ENCODE results near the gene TMED6.

TMED6 gene

DNA sequence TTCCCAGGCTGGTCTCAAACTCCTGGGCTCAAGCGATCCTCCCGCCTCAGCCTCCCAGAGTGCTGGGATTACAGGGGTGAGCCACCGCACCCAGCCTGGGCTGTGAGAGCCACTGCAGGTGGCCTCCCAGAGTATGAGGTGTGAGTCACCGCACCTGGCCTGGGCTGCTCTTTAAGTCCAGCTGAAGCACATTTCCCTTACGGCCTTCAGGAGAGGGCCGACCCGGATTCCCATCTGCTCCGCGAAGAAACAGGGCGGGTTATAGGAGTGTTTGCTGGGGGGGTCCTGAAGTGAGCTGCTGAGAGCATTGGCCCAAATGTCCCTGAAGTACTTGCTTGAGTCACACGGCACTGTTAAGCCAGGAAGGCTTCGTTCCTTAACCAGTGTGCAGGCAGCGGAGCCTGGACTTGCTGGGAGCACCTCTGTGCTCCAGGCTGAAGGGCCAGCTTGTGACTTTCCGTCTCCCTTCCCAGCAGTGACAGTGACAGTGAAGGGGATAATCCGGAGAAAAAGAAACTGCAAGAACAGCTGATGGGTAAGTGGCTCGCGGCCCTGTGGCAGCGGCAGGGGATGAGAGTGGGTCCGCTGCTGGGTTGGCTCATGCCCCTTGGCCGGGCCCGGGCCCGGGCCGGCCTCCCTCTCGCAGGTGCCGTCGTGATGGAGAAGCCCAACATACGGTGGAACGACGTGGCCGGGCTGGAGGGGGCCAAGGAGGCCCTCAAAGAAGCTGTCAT is 33.2 kb downstream of the TMED6 start:
- H3K27ac ChIP-seq (ENCODE audit: low read depth in 2 of 2, low read length in 2 of 2): no peak overlapping the region
- no peak overlapping the region for H3K9ac ChIP-seq (ENCODE audit: low read depth in 1 of 2, low read length in 2 of 2)
- H3K4me1 ChIP-seq (ENCODE audit: control insufficient read depth in 2 of 2, insufficient read depth in 2 of 2, low read length in 2 of 2): no peaks in the 10 kb centered on the region
- H3K36me3 ChIP-seq (ENCODE audit: control insufficient read depth in 2 of 2, insufficient read depth in 2 of 2, low read length in 2 of 2): peaks cover 71 to 82% of the 10 kb centered on the region in 2 donors
- no peak overlapping the region for H3K4me3 ChIP-seq (ENCODE audit: low read length in 2 of 2)
- no peaks in the 10 kb centered on the region for H3K9me3 ChIP-seq (ENCODE audit: control insufficient read depth in 2 of 2, low read length in 2 of 2)
- no peaks in the 10 kb centered on the region for H3K27me3 ChIP-seq (ENCODE audit: control insufficient read depth in 2 of 2, insufficient read depth in 2 of 2, low read length in 2 of 2)

DNA sequence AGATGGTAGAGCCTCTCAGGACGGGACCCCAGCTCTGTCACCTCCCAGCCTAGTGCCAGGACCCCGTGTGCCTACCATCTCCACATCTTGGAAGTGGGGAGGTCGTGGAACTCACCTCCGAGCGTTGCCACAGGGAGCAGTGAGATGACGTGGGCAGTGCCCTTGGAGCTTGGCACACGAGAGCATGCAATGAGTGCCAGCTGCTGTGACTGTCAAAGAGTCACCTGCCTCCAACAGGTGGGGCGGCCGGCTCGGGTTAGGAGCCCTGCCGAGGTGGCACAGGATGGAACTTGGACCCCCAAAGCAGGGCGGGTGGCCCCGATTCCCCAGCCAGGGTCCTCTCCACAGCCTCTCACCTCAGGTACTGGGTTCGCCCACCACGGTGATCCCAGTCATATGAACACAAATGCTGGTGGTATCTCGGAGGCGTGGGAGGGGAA is 35.0 kb downstream of the TMED6 start:
- Histone ChIP-seq H3K36me3 (ENCODE audit: control insufficient read depth in 2 of 2, insufficient read depth in 2 of 2, low read length in 2 of 2) (peaks cover 57 to 66% of the 10 kb centered on the region in 2 donors), H3K9ac (ENCODE audit: low read depth in 1 of 2, low read length in 2 of 2) (no peak overlapping the region), H3K4me1 (ENCODE audit: control insufficient read depth in 2 of 2, insufficient read depth in 2 of 2, low read length in 2 of 2) (peaks cover 4 to 6% of the 10 kb centered on the region in 2 donors), H3K9me3 (ENCODE audit: control insufficient read depth in 2 of 2, low read length in 2 of 2) (no peaks in the 10 kb centered on the region), H3K27me3 (ENCODE audit: control insufficient read depth in 2 of 2, insufficient read depth in 2 of 2, low read length in 2 of 2) (no peaks in the 10 kb centered on the region), H3K27ac (ENCODE audit: low read depth in 2 of 2, low read length in 2 of 2) (no peak overlapping the region), H3K4me3 (ENCODE audit: low read length in 2 of 2) (no peak overlapping the region)

DNA sequence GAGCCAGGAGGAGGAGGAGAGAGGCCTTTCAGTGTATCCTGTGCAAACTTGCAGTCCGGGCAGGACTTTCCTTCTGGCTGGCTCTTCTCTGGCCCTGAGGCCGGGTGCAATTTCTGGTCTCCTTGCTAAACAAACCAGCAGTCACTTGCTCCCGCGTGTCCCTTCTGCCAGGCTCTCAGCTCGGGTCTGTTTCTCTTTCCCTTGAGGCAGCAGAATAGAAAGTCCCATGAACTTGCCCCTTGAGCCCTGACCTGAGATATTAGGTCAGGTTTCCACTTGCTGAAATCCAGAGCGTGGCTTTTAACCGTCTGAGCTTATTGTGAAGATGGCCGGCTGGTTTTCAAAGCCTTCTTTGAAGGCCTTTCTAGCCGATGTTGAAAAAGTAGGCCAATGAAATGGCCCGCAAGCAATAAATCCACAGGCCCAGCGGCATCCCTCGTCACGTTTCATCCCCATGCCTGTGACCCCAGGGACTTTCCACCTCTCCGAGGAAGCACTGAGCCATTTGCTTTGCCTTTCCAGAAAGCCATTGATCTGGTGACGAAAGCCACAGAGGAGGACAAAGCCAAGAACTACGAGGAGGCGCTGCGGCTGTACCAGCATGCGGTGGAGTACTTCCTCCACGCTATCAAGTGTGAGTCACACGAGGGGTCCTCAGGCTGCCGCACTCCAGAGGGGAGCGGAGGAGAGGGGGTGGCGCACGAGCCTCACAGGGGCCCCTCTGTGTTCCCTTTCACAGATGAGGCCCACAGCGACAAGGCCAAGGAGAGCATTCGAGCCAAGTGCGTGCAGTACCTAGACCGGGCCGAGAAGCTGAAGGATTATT is 35.9 kb downstream of the TMED6 start:
- no peaks in the 10 kb centered on the region for H3K27me3 ChIP-seq (ENCODE audit: control insufficient read depth in 2 of 2, insufficient read depth in 2 of 2, low read length in 2 of 2)
- peaks cover 4 to 7% of the 10 kb centered on the region in 2 donors for H3K4me1 ChIP-seq (ENCODE audit: control insufficient read depth in 2 of 2, insufficient read depth in 2 of 2, low read length in 2 of 2)
- H3K9ac ChIP-seq (ENCODE audit: low read depth in 1 of 2, low read length in 2 of 2): no peak overlapping the region
- no peaks in the 10 kb centered on the region for H3K9me3 ChIP-seq (ENCODE audit: control insufficient read depth in 2 of 2, low read length in 2 of 2)
- no peak overlapping the region for H3K4me3 ChIP-seq (ENCODE audit: low read length in 2 of 2)
- peaks cover 48 to 59% of the 10 kb centered on the region in 2 donors for H3K36me3 ChIP-seq (ENCODE audit: control insufficient read depth in 2 of 2, insufficient read depth in 2 of 2, low read length in 2 of 2)
- H3K27ac ChIP-seq (ENCODE audit: low read depth in 2 of 2, low read length in 2 of 2): no peak overlapping the region

DNA sequence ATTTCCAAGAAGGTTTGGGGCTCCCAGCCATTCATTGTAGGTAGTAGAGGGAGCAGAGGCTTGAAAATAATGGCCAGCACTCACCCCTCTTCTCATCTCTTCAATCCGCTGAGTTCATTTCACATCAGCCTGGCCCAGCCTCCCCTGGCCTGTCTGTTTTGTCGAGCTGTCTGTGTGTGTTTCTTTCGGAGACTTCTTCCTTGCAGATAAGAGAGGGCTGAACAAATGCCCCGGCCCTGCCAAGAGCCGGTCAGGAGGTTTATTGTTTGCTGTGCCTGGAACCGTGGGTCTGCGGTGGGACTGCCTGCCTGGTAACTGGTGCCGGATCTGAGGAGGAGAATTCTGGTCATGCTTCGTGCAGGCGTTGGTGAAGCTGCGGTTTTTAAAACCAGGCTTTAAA is 37.1 kb downstream of the TMED6 start:
- Histone ChIP-seq H3K27me3 (ENCODE audit: control insufficient read depth in 2 of 2, insufficient read depth in 2 of 2, low read length in 2 of 2) (no peaks in the 10 kb centered on the region), H3K27ac (ENCODE audit: low read depth in 2 of 2, low read length in 2 of 2) (no peak overlapping the region), H3K9me3 (ENCODE audit: control insufficient read depth in 2 of 2, low read length in 2 of 2) (no peaks in the 10 kb centered on the region), H3K36me3 (ENCODE audit: control insufficient read depth in 2 of 2, insufficient read depth in 2 of 2, low read length in 2 of 2) (peaks cover 37 to 47% of the 10 kb centered on the region in 2 donors), H3K9ac (ENCODE audit: low read depth in 1 of 2, low read length in 2 of 2) (no peak overlapping the region), H3K4me1 (ENCODE audit: control insufficient read depth in 2 of 2, insufficient read depth in 2 of 2, low read length in 2 of 2) (peaks cover 4 to 10% of the 10 kb centered on the region in 2 donors), H3K4me3 (ENCODE audit: low read length in 2 of 2) (no peak overlapping the region)

DNA sequence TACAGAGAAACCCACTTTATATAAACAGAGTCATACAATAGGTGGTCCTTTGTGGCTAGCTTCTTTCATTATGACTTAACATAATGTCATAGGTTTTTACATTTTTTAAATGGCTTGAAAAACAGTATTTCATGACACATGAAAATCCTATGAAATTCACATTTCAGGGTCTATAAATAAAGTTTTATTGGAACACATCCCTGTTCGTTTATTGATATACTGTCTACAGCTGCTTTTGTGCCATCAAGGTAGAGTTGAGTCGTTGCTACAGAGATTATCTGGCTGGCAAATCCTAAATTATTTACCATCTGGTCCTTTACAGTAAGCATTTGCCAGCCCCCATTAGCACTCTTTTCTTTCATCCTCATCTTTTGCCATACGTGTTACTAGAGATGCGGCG is 38.1 kb downstream of the TMED6 start:
- Histone ChIP-seq H3K4me1 (ENCODE audit: control insufficient read depth in 2 of 2, insufficient read depth in 2 of 2, low read length in 2 of 2) (peaks cover 4 to 10% of the 10 kb centered on the region in 2 donors), H3K27ac (ENCODE audit: low read depth in 2 of 2, low read length in 2 of 2) (no peak overlapping the region), H3K9ac (ENCODE audit: low read depth in 1 of 2, low read length in 2 of 2) (no peak overlapping the region), H3K36me3 (ENCODE audit: control insufficient read depth in 2 of 2, insufficient read depth in 2 of 2, low read length in 2 of 2) (peaks cover 26 to 37% of the 10 kb centered on the region in 2 donors), H3K9me3 (ENCODE audit: control insufficient read depth in 2 of 2, low read length in 2 of 2) (no peaks in the 10 kb centered on the region), H3K27me3 (ENCODE audit: control insufficient read depth in 2 of 2, insufficient read depth in 2 of 2, low read length in 2 of 2) (no peaks in the 10 kb centered on the region), H3K4me3 (ENCODE audit: low read length in 2 of 2) (no peak overlapping the region)

DNA sequence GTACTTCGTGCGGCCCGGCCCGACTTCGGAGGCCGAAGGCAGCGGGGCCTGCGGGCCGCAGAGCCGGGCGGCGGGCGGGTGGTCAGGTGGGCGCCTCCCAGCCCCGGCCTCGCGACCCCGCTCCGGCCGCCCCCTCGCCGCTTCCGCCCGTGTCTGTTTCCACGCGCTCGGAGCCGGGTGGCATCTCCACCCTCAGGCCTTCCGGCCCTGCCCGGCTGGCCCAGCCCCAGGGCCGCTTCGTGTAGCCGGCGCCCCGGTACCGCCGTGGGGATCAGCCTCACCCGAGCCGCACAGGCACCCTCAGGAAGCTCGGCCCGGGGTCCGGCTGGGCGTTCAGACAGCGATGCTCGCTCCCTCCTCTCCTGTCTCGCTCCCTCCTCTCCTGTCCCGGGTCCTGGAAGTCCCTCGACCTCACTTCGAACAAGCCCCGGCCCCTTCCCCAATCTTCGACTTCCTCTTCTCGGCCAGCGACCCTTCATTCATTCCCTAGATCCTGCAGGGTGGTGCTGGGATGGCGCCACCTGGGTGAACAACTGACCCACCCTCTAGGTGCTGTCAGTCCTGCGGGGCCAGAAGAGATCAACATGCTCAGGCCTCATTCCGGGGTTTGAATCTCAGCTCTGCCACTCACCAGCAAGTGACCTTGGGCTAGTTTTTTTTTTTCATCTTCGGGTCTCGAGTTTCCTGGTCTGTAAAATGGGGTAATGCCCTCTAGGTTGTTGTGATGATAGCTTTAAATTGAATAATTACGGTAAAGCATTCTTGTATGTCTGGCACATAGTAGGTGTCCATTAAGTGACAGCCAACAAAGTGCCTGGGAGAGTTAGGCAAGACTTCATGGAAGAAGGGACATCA is 39.8 kb downstream of the TMED6 start:
- Histone ChIP-seq H3K4me3 (ENCODE audit: low read length in 2 of 2) (peak overlapping the region; percentile 80 to 85), H3K9me3 (ENCODE audit: control insufficient read depth in 2 of 2, low read length in 2 of 2) (no peaks in the 10 kb centered on the region), H3K4me1 (ENCODE audit: control insufficient read depth in 2 of 2, insufficient read depth in 2 of 2, low read length in 2 of 2) (peaks cover 4 to 10% of the 10 kb centered on the region in 2 donors), H3K9ac (ENCODE audit: low read depth in 1 of 2, low read length in 2 of 2) (peak overlapping the region; percentile 84 to 88), H3K36me3 (ENCODE audit: control insufficient read depth in 2 of 2, insufficient read depth in 2 of 2, low read length in 2 of 2) (peaks cover 15 to 26% of the 10 kb centered on the region in 2 donors), H3K27ac (ENCODE audit: low read depth in 2 of 2, low read length in 2 of 2) (peak overlapping the region; percentile 82 to 86), H3K27me3 (ENCODE audit: control insufficient read depth in 2 of 2, insufficient read depth in 2 of 2, low read length in 2 of 2) (no peaks in the 10 kb centered on the region)

DNA sequence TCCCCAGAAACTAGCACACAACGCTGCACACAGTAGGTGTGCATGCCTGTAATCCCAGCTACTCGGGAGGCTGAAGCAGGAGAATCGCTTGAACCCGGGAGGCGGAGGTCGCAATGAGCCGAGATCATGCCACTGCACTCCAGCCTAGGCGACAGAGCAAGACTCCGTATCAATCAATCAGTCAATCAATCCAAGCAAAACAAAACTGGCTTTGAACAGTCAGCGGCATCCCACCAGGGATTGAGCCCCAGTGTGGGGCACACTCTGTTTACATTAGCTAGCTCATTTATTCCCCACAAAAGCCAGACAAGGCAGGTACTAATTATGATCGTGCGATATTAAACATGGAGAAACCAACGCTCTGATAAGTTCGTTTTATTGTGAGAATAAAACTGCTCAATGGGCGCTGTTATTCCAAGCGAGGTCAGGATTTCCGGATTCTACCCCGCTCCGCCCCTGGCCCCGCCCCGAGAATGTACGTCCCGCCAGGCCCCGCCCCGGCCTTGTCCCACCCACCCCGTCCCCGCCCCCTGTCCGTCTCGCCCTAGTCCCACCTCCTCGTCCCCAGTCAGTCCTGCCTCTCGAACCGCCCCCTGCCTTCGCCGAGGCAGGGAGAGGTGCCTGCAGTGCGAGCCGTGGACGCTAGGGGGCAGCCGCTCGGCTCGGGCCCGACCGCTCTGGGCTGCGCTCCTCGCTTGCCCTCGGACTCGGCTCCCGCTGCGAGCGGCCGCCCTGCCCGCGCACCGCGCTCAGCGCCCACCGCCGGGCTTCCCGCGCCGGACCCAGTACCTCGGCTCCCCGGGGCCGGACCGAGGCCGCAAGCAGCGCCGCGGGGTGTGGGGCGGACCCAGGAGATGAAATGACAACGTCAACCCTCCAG is 40.7 kb downstream of the TMED6 start, which contains the start of gene VPS4A:
TSS of gene VPS4A (plus strand) at position 698 of the 880 bp plus-strand sequence. CDS start at position 860, 162 bp downstream.
- Histone ChIP-seq H3K27me3 (ENCODE audit: control insufficient read depth in 2 of 2, insufficient read depth in 2 of 2, low read length in 2 of 2) (no peaks in the 10 kb centered on the region), H3K4me1 (ENCODE audit: control insufficient read depth in 2 of 2, insufficient read depth in 2 of 2, low read length in 2 of 2) (peaks cover 4 to 10% of the 10 kb centered on the region in 2 donors), H3K9me3 (ENCODE audit: control insufficient read depth in 2 of 2, low read length in 2 of 2) (no peaks in the 10 kb centered on the region), H3K4me3 (ENCODE audit: low read length in 2 of 2) (peak within 1 kb of the TSS; percentile 80 to 93), H3K36me3 (ENCODE audit: control insufficient read depth in 2 of 2, insufficient read depth in 2 of 2, low read length in 2 of 2) (peaks cover 7 to 18% of the 10 kb centered on the region in 2 donors), H3K27ac (ENCODE audit: low read depth in 2 of 2, low read length in 2 of 2) (peak within 1 kb of the TSS; percentile 82 to 86), H3K9ac (ENCODE audit: low read depth in 1 of 2, low read length in 2 of 2) (peak within 1 kb of the TSS; percentile 84 to 88)

DNA sequence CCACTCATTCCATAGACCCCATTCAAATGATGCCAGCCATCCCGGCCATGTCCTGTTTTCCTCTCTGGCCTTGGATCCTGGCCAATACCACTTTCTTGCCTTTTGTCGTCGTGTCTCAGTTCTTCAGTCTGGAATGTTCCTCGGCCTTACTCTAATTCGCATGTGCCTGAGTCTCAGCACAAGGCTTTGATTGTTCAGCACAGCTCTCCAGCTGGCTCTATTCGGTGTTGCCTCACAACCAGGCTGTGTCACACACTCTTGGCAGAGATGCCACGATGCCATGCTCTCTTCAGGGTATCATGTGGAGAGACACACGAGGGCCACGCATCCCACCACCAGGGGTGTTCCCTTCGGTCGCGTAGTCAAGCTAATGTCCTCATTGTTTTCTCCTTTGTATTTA is 42.3 kb downstream of the TMED6 start:
- H3K27ac ChIP-seq (ENCODE audit: low read depth in 2 of 2, low read length in 2 of 2): no peak overlapping the region

DNA sequence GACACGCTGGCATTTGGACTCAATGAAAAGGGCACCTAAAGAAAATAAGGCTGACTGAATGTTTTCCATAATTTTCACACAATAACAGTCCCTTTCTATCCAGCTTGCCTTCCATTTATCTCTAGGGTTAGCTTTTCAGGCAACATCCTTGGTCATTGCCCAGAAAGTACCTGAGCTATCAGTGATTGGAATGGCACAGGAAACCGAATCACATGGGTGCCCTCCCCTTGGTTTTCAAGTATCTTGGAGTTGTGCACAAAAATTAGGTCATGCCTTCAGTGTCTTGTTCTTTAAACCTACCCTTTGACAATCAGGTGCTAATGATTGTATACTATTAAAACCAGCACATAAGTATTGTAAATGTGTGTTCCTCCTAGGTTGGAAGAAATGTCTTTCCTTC is 43.7 kb downstream of the TMED6 start:
- Histone ChIP-seq H3K36me3 (ENCODE audit: control insufficient read depth in 2 of 2, insufficient read depth in 2 of 2, low read length in 2 of 2) (peaks cover 2 to 4% of the 10 kb centered on the region in 2 donors), H3K27ac (ENCODE audit: low read depth in 2 of 2, low read length in 2 of 2) (no peak overlapping the region), H3K9me3 (ENCODE audit: control insufficient read depth in 2 of 2, low read length in 2 of 2) (no peaks in the 10 kb centered on the region), H3K9ac (ENCODE audit: low read depth in 1 of 2, low read length in 2 of 2) (no peak overlapping the region), H3K4me1 (ENCODE audit: control insufficient read depth in 2 of 2, insufficient read depth in 2 of 2, low read length in 2 of 2) (peaks cover 4 to 10% of the 10 kb centered on the region in 2 donors), H3K4me3 (ENCODE audit: low read length in 2 of 2) (no peak overlapping the region), H3K27me3 (ENCODE audit: control insufficient read depth in 2 of 2, insufficient read depth in 2 of 2, low read length in 2 of 2) (no peaks in the 10 kb centered on the region)

More for the DNA sequence above, 42.3 kb downstream of the TMED6 start:
- no peak overlapping the region for H3K4me3 ChIP-seq (ENCODE audit: low read length in 2 of 2)
- no peaks in the 10 kb centered on the region for H3K9me3 ChIP-seq (ENCODE audit: control insufficient read depth in 2 of 2, low read length in 2 of 2)
- H3K9ac ChIP-seq (ENCODE audit: low read depth in 1 of 2, low read length in 2 of 2): no peak overlapping the region
- no peaks in the 10 kb centered on the region for H3K27me3 ChIP-seq (ENCODE audit: control insufficient read depth in 2 of 2, insufficient read depth in 2 of 2, low read length in 2 of 2)
- H3K4me1 ChIP-seq (ENCODE audit: control insufficient read depth in 2 of 2, insufficient read depth in 2 of 2, low read length in 2 of 2): peaks cover 4 to 10% of the 10 kb centered on the region in 2 donors
- peaks cover under 1 to 3% of the 10 kb centered on the region in 2 donors for H3K36me3 ChIP-seq (ENCODE audit: control insufficient read depth in 2 of 2, insufficient read depth in 2 of 2, low read length in 2 of 2)

Data from mucosa of rectum (tissue), 2 donors.